ENCODE measurements around the gene HEMGN.

HEMGN gene

GRCh38 chr9:97910357-97910756, 27.6 kb downstream of the HEMGN start:
- no peak for ATAC-seq
- TF ChIP-seq ZFP30 (CRISPR knock-in tag; IDR thresholded peaks at IDR 0.05) (no peak), PATZ1 (CRISPR knock-in tag; IDR thresholded peaks at IDR 0.05; ENCODE audit: borderline replicate concordance) (no peak), SNAI2 (CRISPR knock-in tag; IDR thresholded peaks at IDR 0.05) (no peak), TOX (CRISPR knock-in tag; IDR thresholded peaks at IDR 0.05; ENCODE audit: borderline replicate concordance) (no peak), POU6F1 (CRISPR knock-in tag; IDR thresholded peaks at IDR 0.05; ENCODE audit: borderline replicate concordance, low read depth) (no peak), ISL1 (CRISPR knock-in tag; IDR thresholded peaks at IDR 0.05) (no peak), ARNTL (CRISPR knock-in tag; IDR thresholded peaks at IDR 0.05; ENCODE audit: borderline replicate concordance, low read depth) (no peak), ZNF8 (CRISPR knock-in tag; IDR thresholded peaks at IDR 0.05) (no peak), BACH2 (CRISPR knock-in tag; IDR thresholded peaks at IDR 0.05; ENCODE audit: borderline replicate concordance) (no peak), ZNF70 (CRISPR knock-in tag; IDR thresholded peaks at IDR 0.05) (no peak), PPARA (CRISPR knock-in tag; IDR thresholded peaks at IDR 0.05; ENCODE audit: borderline replicate concordance) (no peak), ZFP3 (CRISPR knock-in tag; IDR thresholded peaks at IDR 0.05) (no peak), OSR1 (CRISPR knock-in tag; IDR thresholded peaks at IDR 0.05) (no peak)
- TF ChIP-seq, protein P1, sequence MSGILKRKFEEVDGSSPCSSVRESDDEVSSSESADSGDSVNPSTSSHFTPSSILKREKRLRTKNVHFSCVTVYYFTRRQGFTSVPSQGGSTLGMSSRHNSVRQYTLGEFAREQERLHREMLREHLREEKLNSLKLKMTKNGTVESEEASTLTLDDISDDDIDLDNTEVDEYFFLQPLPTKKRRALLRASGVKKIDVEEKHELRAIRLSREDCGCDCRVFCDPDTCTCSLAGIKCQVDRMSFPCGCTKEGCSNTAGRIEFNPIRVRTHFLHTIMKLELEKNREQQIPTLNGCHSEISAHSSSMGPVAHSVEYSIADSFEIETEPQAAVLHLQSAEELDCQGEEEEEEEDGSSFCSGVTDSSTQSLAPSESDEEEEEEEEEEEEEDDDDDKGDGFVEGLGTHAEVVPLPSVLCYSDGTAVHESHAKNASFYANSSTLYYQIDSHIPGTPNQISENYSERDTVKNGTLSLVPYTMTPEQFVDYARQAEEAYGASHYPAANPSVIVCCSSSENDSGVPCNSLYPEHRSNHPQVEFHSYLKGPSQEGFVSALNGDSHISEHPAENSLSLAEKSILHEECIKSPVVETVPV (CRISPR knock-in tag; IDR thresholded peaks at IDR 0.05), result no peak

GRCh38 chr9:97908705-97909104, 29.3 kb downstream of the HEMGN start:
- no peak for ATAC-seq
- TF ChIP-seq ZFP3 (CRISPR knock-in tag; IDR thresholded peaks at IDR 0.05) (no peak), ESRRG (CRISPR knock-in tag; IDR thresholded peaks at IDR 0.05) (no peak), ZNF70 (CRISPR knock-in tag; IDR thresholded peaks at IDR 0.05) (no peak), ARNTL (CRISPR knock-in tag; IDR thresholded peaks at IDR 0.05; ENCODE audit: borderline replicate concordance, low read depth) (no peak), ZNF565 (CRISPR knock-in tag; conservative IDR thresholded peaks at IDR 0.05; ENCODE audit: low read depth) (no peak), ZC3H10 (CRISPR knock-in tag; IDR thresholded peaks at IDR 0.05) (no peak), ZNF8 (CRISPR knock-in tag; IDR thresholded peaks at IDR 0.05) (no peak), CREB5 (CRISPR knock-in tag; IDR thresholded peaks at IDR 0.05; ENCODE audit: low read depth) (no peak), SNAI2 (CRISPR knock-in tag; IDR thresholded peaks at IDR 0.05) (no peak), ZFP30 (CRISPR knock-in tag; IDR thresholded peaks at IDR 0.05) (no peak), CSDC2 (CRISPR knock-in tag; IDR thresholded peaks at IDR 0.05) (no peak), OSR1 (CRISPR knock-in tag; IDR thresholded peaks at IDR 0.05) (no peak), PPARA (CRISPR knock-in tag; IDR thresholded peaks at IDR 0.05; ENCODE audit: borderline replicate concordance) (no peak), TOX (CRISPR knock-in tag; IDR thresholded peaks at IDR 0.05; ENCODE audit: borderline replicate concordance) (no peak), PATZ1 (CRISPR knock-in tag; IDR thresholded peaks at IDR 0.05; ENCODE audit: borderline replicate concordance) (no peak), POU6F1 (CRISPR knock-in tag; IDR thresholded peaks at IDR 0.05; ENCODE audit: borderline replicate concordance, low read depth) (no peak), RARB (CRISPR knock-in tag; IDR thresholded peaks at IDR 0.05) (no peak), BACH2 (CRISPR knock-in tag; IDR thresholded peaks at IDR 0.05; ENCODE audit: borderline replicate concordance) (no peak)
- TF ChIP-seq, protein P2, sequence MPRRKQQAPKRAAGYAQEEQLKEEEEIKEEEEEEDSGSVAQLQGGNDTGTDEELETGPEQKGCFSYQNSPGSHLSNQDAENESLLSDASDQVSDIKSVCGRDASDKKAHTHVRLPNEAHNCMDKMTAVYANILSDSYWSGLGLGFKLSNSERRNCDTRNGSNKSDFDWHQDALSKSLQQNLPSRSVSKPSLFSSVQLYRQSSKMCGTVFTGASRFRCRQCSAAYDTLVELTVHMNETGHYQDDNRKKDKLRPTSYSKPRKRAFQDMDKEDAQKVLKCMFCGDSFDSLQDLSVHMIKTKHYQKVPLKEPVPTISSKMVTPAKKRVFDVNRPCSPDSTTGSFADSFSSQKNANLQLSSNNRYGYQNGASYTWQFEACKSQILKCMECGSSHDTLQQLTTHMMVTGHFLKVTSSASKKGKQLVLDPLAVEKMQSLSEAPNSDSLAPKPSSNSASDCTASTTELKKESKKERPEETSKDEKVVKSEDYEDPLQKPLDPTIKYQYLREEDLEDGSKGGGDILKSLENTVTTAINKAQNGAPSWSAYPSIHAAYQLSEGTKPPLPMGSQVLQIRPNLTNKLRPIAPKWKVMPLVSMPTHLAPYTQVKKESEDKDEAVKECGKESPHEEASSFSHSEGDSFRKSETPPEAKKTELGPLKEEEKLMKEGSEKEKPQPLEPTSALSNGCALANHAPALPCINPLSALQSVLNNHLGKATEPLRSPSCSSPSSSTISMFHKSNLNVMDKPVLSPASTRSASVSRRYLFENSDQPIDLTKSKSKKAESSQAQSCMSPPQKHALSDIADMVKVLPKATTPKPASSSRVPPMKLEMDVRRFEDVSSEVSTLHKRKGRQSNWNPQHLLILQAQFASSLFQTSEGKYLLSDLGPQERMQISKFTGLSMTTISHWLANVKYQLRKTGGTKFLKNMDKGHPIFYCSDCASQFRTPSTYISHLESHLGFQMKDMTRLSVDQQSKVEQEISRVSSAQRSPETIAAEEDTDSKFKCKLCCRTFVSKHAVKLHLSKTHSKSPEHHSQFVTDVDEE (CRISPR knock-in tag; IDR thresholded peaks at IDR 0.05), result no peak
